ENCODE data around the gene MTCL1. TPM values are rescaled to one million over a fixed set of nuclear protein-coding genes. Genes with fewer than 3 reads are reported as not detected.

Gene MTCL1
- total RNA-seq, 1 experiment from 2014 or later, result 50.1 TPM

- in situ Hi-C loops (cut with HindIII; ENCODE audit: low pct_unique_long_range_greater_than_20kb, low sequenced_read_pairs), result no loop called here
- no TSS peak for BruUV-seq (replicated peaks)
- POLR2A ChIA-PET, result no interaction called here
- Histone ChIP-seq H3K27me3 (ENCODE audit: control insufficient read depth, insufficient read depth, low read length) (no peaks in the 10 kb centered on the region), H3K27ac (ENCODE audit: low read length) (no peak overlapping the region), H3K4me1 (ENCODE audit: control insufficient read depth, insufficient read depth, low read length) (no peaks in the 10 kb centered on the region), H3K9me3 (ENCODE audit: control insufficient read depth, insufficient read depth, low read depth, low read length) (no peaks in the 10 kb centered on the region), H3K36me3 (ENCODE audit: control insufficient read depth, insufficient read depth, low read length) (peaks cover 8% of the 10 kb centered on the region; the same call in 1 of the 2 replicates), H3K4me3 (ENCODE audit: low read depth in 2 of 2, low read length in 2 of 2) (no peak overlapping the region)
- no peak for TF ChIP-seq CTCF (IDR thresholded peaks at IDR 0.05)
- TF ChIP-seq POLR2AphosphoS5 (IDR thresholded peaks at IDR 0.05; ENCODE audit: low read depth, low read length), result no peak
- TF ChIP-seq TCF7L2 (IDR thresholded peaks at IDR 0.05; ENCODE audit: low read depth, low read length), result no peak
- no peak for TF ChIP-seq REST (IDR thresholded peaks at IDR 0.05; ENCODE audit: insufficient read depth in 1 of 2, low read depth in 2 of 2, low read length in 1 of 2)
- no peak for TF ChIP-seq SIN3A (IDR thresholded peaks at IDR 0.05; ENCODE audit: borderline replicate concordance, insufficient read depth, low read depth, low read length)
- ATAC-seq (no peak), DNase-seq (ENCODE audit: low read depth, low spot score) (no peak)
- CTCF ChIA-PET, result no interaction called here
- intact Hi-C loops (cut with micrococcal nuclease; ENCODE audit: unreplicated experiment), result no loop called here
Measured at GRCh38 chr18:8825273-8825672, 119.9 kb downstream of the MTCL1 start.

DNA sequence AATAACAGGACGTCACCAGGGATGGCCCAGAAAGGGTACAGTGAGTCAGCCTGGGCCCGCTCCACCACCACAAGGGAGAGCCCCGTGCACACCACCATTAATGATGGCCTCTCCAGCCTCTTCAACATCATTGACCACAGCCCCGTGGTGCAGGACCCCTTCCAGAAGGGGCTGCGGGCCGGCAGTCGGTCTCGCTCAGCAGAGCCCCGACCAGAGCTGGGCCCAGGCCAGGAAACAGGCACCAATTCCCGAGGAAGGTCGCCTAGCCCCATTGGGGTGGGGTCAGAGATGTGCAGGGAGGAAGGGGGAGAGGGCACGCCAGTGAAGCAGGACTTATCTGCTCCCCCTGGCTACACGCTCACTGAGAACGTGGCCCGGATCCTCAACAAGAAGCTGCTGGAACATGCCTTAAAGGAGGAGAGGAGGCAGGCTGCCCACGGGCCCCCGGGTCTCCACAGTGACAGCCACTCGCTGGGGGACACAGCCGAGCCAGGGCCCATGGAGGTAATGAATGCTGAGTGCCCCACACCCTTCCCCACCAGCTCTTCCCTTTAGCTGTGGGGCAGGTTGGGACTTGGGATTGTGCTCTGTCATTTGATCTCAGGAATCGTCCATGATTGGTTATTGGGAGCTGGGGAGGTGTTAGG is 120.5 kb downstream of the MTCL1 start:
- CTCF ChIA-PET, result no interaction called here
- DNase-seq (ENCODE audit: low read depth, low spot score) (no peak), ATAC-seq (no peak)
- Histone ChIP-seq H3K36me3 (ENCODE audit: control insufficient read depth, insufficient read depth, low read length) (peaks cover 7% of the 10 kb centered on the region; the same call in 1 of the 2 replicates), H3K9me3 (ENCODE audit: control insufficient read depth, insufficient read depth, low read depth, low read length) (no peaks in the 10 kb centered on the region), H3K27me3 (ENCODE audit: control insufficient read depth, insufficient read depth, low read length) (no peaks in the 10 kb centered on the region), H3K4me3 (ENCODE audit: low read depth in 2 of 2, low read length in 2 of 2) (no peak overlapping the region), H3K4me1 (ENCODE audit: control insufficient read depth, insufficient read depth, low read length) (no peaks in the 10 kb centered on the region), H3K27ac (ENCODE audit: low read length) (no peak overlapping the region)
- no peak for TF ChIP-seq CTCF (IDR thresholded peaks at IDR 0.05)
- TF ChIP-seq POLR2AphosphoS5 (IDR thresholded peaks at IDR 0.05; ENCODE audit: low read depth, low read length), result no peak
- no peak for TF ChIP-seq TCF7L2 (IDR thresholded peaks at IDR 0.05; ENCODE audit: low read depth, low read length)
- no peak for TF ChIP-seq SIN3A (IDR thresholded peaks at IDR 0.05; ENCODE audit: borderline replicate concordance, insufficient read depth, low read depth, low read length)
- TF ChIP-seq REST (IDR thresholded peaks at IDR 0.05; ENCODE audit: insufficient read depth in 1 of 2, low read depth in 2 of 2, low read length in 1 of 2), result no peak
- intact Hi-C loops (cut with micrococcal nuclease; ENCODE audit: unreplicated experiment) (no loop called here), in situ Hi-C loops (cut with HindIII; ENCODE audit: low pct_unique_long_range_greater_than_20kb, low sequenced_read_pairs) (no loop called here)
- POLR2A ChIA-PET, result no interaction called here
- BruUV-seq (replicated peaks), result no TSS peak
